HepG2 (cell line): ENCODE measurements around the gene PRSS53. TPM values are rescaled to one million over a fixed set of nuclear protein-coding genes. Genes with fewer than 3 reads are reported as not detected.

ENCODE experiments used
- AKAP8 ChIP-seq: sonication (generic); formaldehyde crosslinking; IDR thresholded peaks from 2 replicates; pipeline ENCODE4 v1.5.1; 2020; ENCODE audit warnings: mild to moderate bottlenecking, missing genetic modification reagents
- CERS6 ChIP-seq: sonication (generic); formaldehyde crosslinking; IDR thresholded peaks from 2 replicates; pipeline ENCODE4 v1.5.0; 2020; ENCODE audit warnings: missing genetic modification reagents
- FOSL1 ChIP-seq: sonication (generic); formaldehyde crosslinking; IDR thresholded peaks from 2 replicates; pipeline ENCODE4 v1.9.0; 2021; ENCODE audit warnings: missing genetic modification reagents, borderline replicate concordance
- HOXA7 ChIP-seq: sonication (generic); formaldehyde crosslinking; IDR thresholded peaks from 2 replicates; pipeline ENCODE4 v1.8.1; 2022; ENCODE audit warnings: mild to moderate bottlenecking, missing genetic modification reagents, moderate library complexity
- PAWR ChIP-seq: sonication (generic); formaldehyde crosslinking; IDR thresholded peaks from 2 replicates; pipeline ENCODE4 v1.4.0; 2020; ENCODE audit warnings: missing genetic modification reagents, mild to moderate bottlenecking, borderline replicate concordance
- RORA ChIP-seq: sonication (generic); formaldehyde crosslinking; IDR thresholded peaks from 2 replicates; pipeline ENCODE4 v1.5.0; 2020; ENCODE audit warnings: mild to moderate bottlenecking, missing genetic modification reagents, moderate library complexity
- SOX13 ChIP-seq, 3 experiments: fragments of 450-650 bp in 1 of 3; sonication (generic) in 1 of 3; formaldehyde crosslinking in 1 of 3; IDR thresholded peaks in 2 of 3; conservative IDR thresholded peaks in 1 of 3; 2 replicates each; pipeline versions ENCODE4 v1.5.0 to v1.6.1; 2016 to 2020; ENCODE audit warnings: antibody characterized with exemption in 1 of 3, mild to moderate bottlenecking in 1 of 3, missing compliant biosample characterization in 1 of 3, missing genetic modification reagents in 1 of 3, moderate library complexity in 1 of 3
- TAF15 ChIP-seq: fragments of 200-400 bp; formaldehyde crosslinking; IDR thresholded peaks from one replicate; pipeline ENCODE4 v1.6.1; 2018; ENCODE audit warnings: mild to moderate bottlenecking, low read depth, low read length; ENCODE audit not compliant: poor library complexity, severe bottlenecking
- ZBTB4 ChIP-seq: sonication (generic); formaldehyde crosslinking; IDR thresholded peaks from 2 replicates; pipeline ENCODE4 v1.4.0; 2020; ENCODE audit warnings: missing genetic modification reagents, mild to moderate bottlenecking, borderline replicate concordance
- ZMYM2 ChIP-seq: sonication (generic); formaldehyde crosslinking; IDR thresholded peaks from 2 replicates; pipeline ENCODE4 v1.8.0; 2022; ENCODE audit warnings: mild to moderate bottlenecking, missing genetic modification reagents
- ZNF225 ChIP-seq: sonication (generic); formaldehyde crosslinking; IDR thresholded peaks from 2 replicates; pipeline ENCODE4 v1.4.0; 2020; ENCODE audit warnings: mild to moderate bottlenecking, missing genetic modification reagents
- ZNF432 ChIP-seq: sonication (generic); formaldehyde crosslinking; IDR thresholded peaks from 2 replicates; pipeline ENCODE4 v1.5.0; 2020; ENCODE audit warnings: missing genetic modification reagents, mild to moderate bottlenecking, borderline replicate concordance
- ZNF468 ChIP-seq: sonication (generic); formaldehyde crosslinking; IDR thresholded peaks from 2 replicates; pipeline ENCODE4 v1.8.0; 2022; ENCODE audit warnings: mild to moderate bottlenecking, moderate library complexity, missing genetic modification reagents
- ZNF746 ChIP-seq: sonication (generic); formaldehyde crosslinking; IDR thresholded peaks from 2 replicates; pipeline ENCODE4 v1.8.0; 2022; ENCODE audit warnings: mild to moderate bottlenecking, missing genetic modification reagents
- polyA plus RNA-seq, 8 experiments: library from polyadenylated mRNA; depleted of rRNA in 3 of 8; stranded (reverse) in 7 of 8; unstranded in 1 of 8; fragments of >200 nt; fragmentation: Illumina TruSeq in 4 of 8; extraction: Trizol in 4 of 8; gene quantifications; 2 replicates each; pipeline versions ENCODE4 v1.2.1 to v1.2.3, GENCODE V29; 2011 to 2016; ENCODE audit warnings: low read depth in 4 of 8, missing spikeins in 1 of 8, mixed read lengths in 1 of 8; ENCODE audit not compliant: insufficient read depth in 1 of 8
- total RNA-seq, 5 experiments: library from RNA; depleted of rRNA; stranded (reverse); fragments of >200 nt; fragmentation: Illumina TruSeq; extraction: Trizol; gene quantifications; 2 replicates each; pipeline ENCODE4 v1.2.3, GENCODE V29; 2016; ENCODE audit warnings: low read depth in 1 of 5
- TF ChIP-seq, protein P1 (sequence below): sonication (generic); formaldehyde crosslinking; IDR thresholded peaks from 2 replicates; pipeline ENCODE4 v1.4.0; 2020; ENCODE audit warnings: low read depth, mild to moderate bottlenecking, missing genetic modification reagents
- TF ChIP-seq, protein P2 (sequence below): sonication (generic); formaldehyde crosslinking; IDR thresholded peaks from 2 replicates; pipeline ENCODE4 v1.5.0; 2020; ENCODE audit warnings: missing genetic modification reagents

The PRSS53 gene
- total and polyA plus RNA-seq, 2 of the 13 experiments (the other 11 are each of a cell fraction or from before 2014, with no cell fraction given), result 2.2 to 7.4 TPM

DNA sequence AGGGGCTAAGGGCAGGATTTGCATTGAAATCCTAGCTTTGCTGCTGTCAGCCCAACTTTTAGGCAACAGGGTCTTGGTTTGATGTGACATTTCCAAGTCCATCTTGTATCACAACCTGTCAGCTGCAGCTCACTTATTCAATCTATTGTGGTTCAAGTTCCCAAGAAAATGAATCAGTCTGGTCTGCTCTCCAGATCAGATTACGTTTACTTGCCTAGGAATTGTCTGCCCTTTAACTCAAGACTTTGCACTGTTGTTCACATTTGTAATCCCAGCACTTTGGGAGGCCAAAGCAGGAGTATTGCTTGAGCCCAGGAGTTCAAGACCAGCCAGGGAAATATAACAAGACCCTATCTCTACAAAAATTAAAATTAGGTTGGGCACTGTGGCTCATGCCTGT, 45.4 kb downstream of the PRSS53 start (continued):
- TF ChIP-seq, protein P1, sequence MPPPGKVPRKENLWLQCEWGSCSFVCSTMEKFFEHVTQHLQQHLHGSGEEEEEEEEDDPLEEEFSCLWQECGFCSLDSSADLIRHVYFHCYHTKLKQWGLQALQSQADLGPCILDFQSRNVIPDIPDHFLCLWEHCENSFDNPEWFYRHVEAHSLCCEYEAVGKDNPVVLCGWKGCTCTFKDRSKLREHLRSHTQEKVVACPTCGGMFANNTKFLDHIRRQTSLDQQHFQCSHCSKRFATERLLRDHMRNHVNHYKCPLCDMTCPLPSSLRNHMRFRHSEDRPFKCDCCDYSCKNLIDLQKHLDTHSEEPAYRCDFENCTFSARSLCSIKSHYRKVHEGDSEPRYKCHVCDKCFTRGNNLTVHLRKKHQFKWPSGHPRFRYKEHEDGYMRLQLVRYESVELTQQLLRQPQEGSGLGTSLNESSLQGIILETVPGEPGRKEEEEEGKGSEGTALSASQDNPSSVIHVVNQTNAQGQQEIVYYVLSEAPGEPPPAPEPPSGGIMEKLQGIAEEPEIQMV (CRISPR knock-in tag), result no peak
- no peak for TF ChIP-seq ZNF225 (CRISPR knock-in tag)
- TF ChIP-seq, protein P2, sequence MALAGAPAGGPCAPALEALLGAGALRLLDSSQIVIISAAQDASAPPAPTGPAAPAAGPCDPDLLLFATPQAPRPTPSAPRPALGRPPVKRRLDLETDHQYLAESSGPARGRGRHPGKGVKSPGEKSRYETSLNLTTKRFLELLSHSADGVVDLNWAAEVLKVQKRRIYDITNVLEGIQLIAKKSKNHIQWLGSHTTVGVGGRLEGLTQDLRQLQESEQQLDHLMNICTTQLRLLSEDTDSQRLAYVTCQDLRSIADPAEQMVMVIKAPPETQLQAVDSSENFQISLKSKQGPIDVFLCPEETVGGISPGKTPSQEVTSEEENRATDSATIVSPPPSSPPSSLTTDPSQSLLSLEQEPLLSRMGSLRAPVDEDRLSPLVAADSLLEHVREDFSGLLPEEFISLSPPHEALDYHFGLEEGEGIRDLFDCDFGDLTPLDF, result no peak
- no peak for TF ChIP-seq SOX13 (IDR thresholded peaks at IDR 0.05)
- peak in 1 of 2 experiments; percentile 57; a peak in 1 of 4 replicates for TF ChIP-seq SOX13 (CRISPR knock-in tag; conservative IDR thresholded peaks at IDR 0.05 in 1 of 2, IDR thresholded peaks at IDR 0.05 in 1 of 2)
- no peak for TF ChIP-seq ZNF746
- TF ChIP-seq AKAP8 (CRISPR knock-in tag), result no peak
- TF ChIP-seq ZNF468 (CRISPR knock-in tag), result no peak
- no peak for TF ChIP-seq ZBTB4 (CRISPR knock-in tag)
- no peak for TF ChIP-seq CERS6 (CRISPR knock-in tag)
- no peak for TF ChIP-seq PAWR (CRISPR knock-in tag)
- no peak for TF ChIP-seq ZNF432 (CRISPR knock-in tag)
- no peak for TF ChIP-seq RORA (CRISPR knock-in tag)
- TF ChIP-seq TAF15, result no peak
- TF ChIP-seq FOSL1 (CRISPR knock-in tag), result no peak
- TF ChIP-seq HOXA7 (CRISPR knock-in tag), result no peak
- peak; percentile 49; the same call in 1 of the 2 replicates for TF ChIP-seq ZMYM2 (CRISPR knock-in tag)
